Heart left ventricle (tissue), 16 donors: ENCODE results near the gene SLC7A6. TPM values are rescaled to one million over a fixed set of nuclear protein-coding genes. Genes with fewer than 3 reads are reported as not detected.

ENCODE experiments used
- ATAC-seq, 4 donors: fragments of 200-7000 bp; cut with Tn5 transposase; one replicate each; pipeline ENCODE4 v1.9.1; 2020 to 2022; ENCODE audit warnings: moderate library complexity in 4 of 4, mild to moderate bottlenecking in 3 of 4, moderate number of reproducible peaks in 1 of 4
- DNase-seq, 5 donors: peaks; one replicate each; pipeline ENCODE4 v3.0.0-alpha.2; 2020
- H3K27ac ChIP-seq, 12 donors: fragments of 200-600 bp; sonication (generic) in 4 of 12; one replicate each; pipeline versions ENCODE4 v1.5.0 to v1.8.0; 2016 to 2022; ENCODE audit warnings: mild to moderate bottlenecking in 2 of 12
- H3K27me3 ChIP-seq, 9 donors: fragments of 200-600 bp; sonication (generic) in 2 of 9; one replicate each; pipeline versions ENCODE4 v1.5.1 to v1.8.0; 2016 to 2022; ENCODE audit warnings: mild to moderate bottlenecking in 3 of 9
- H3K36me3 ChIP-seq, 9 donors: fragments of 200-600 bp; sonication (generic) in 2 of 9; one replicate each; pipeline versions ENCODE4 v1.5.0 to v1.8.0; 2018 to 2022; ENCODE audit warnings: mild to moderate bottlenecking in 2 of 9
- H3K4me1 ChIP-seq, 12 donors: fragments of 200-600 bp; sonication (generic) in 4 of 12; one replicate each; pipeline versions ENCODE4 v1.5.0 to v1.8.0; 2016 to 2022; ENCODE audit warnings: mild to moderate bottlenecking in 3 of 12
- H3K4me3 ChIP-seq, 12 donors: fragments of 200-600 bp; sonication (generic) in 4 of 12; one replicate each; pipeline versions ENCODE4 v1.5.0 to v1.8.0; 2017 to 2022; ENCODE audit warnings: mild to moderate bottlenecking in 9 of 12, moderate library complexity in 4 of 12
- H3K9me3 ChIP-seq, 12 donors: fragments of 200-600 bp; sonication (generic) in 4 of 12; one replicate each; pipeline versions ENCODE4 v1.5.0 to v1.8.0; 2016 to 2022; ENCODE audit warnings: mild to moderate bottlenecking in 1 of 12
- CTCF ChIP-seq, 12 donors: fragments of 200-600 bp; sonication (generic) in 4 of 12; IDR thresholded peaks; one replicate each; pipeline versions ENCODE4 v1.5.0 to v1.8.0; 2018 to 2022; ENCODE audit warnings: antibody characterized with exemption in 12 of 12, mild to moderate bottlenecking in 5 of 12
- POLR2A ChIP-seq, 2 donors: fragments of 450-650 bp; IDR thresholded peaks; one replicate each; pipeline ENCODE4 v1.6.1; 2017; ENCODE audit warnings: antibody characterized with exemption in 2 of 2, mild to moderate bottlenecking in 2 of 2, moderate library complexity in 2 of 2
- WGBS, 4 donors: extraction: QIAGEN DNeasy Blood & Tissue Kit in 2 of 4; methylation state at CpG; one replicate each; pipeline versions ENCODE4 v1.1.5 to v1.1.7; 2013 to 2018; 5-methylcytosine and 5-hydroxymethylcytosine counted together
- intact Hi-C, 10 donors: fragments of 100-400 bp; cut with DNase I; formaldehyde crosslinking; loops; one replicate each; pipeline versions ENCODE4 v1.11.1 to v1.14.2; 2022
- polyA plus RNA-seq, 2 donors: library from polyadenylated mRNA; stranded (reverse); fragments of 200-250 nt; gene quantifications; one replicate each; pipeline ENCODE4 v1.2.3, GENCODE V29; 2013
- total RNA-seq, 9 donors: library from RNA; depleted of rRNA in 2 of 9; stranded (reverse); fragments of >200 nt in 2 of 9; fragmentation: NEBNext Ultra II Directional in 3 of 9; extraction: Animal tissue kit (Norgen Biotek cat#: 25700) in 3 of 9; gene quantifications; one replicate each; pipeline versions ENCODE4 v1.1.0 to v1.2.4, GENCODE V29; 2016 to 2023
- donor health status: ischemic (EF 13 %, LVEDD 7.1; RV severe dilation, severe dysfunction).
- donor health status: healthy with polysubstance abuse.
- donor health status: DM: no; HTN: yes; CAD: no.
- donor health status: DM: no; HTN: no; CAD: no.
- donor health status: ischemic (EF 25% LVEDD 6.9; RV normal size, moderate dysfunction).
- donor health status: ischemic (EF 25% LVEDD 5.7; RV mildly dilated, moderate dysfunction).
- donor health status: healthy.
- donor health status: DM: yes; HTN: yes; CAD: no.
- donor health status: ischemic (EF 35%, LVEDD 5.7; RV mildly dilated, moderate dysfunction).
- donor health status: nonischemic (EF 11% LVEDD 7.7; RV severe dilation, severe dysfunction).
- donor health status: DM: yes; HTN: yes; CAD: no.
- donor health status: PGD.
- donor health status: ischemic (EF 29% LVEDD 5.4; RV normal size, mild dysfunction).
- donor health status: nonischemic (EF 23%, LVEDD 6.1; RV moderate dilation, normal function).

Gene SLC7A6
- total and polyA plus RNA-seq, 11 donors = 32.7 to 76.0 (median 45.6) TPM

GRCh38 chr16:68235108-68235886 is 29.0 kb upstream of the SLC7A6 start:
- H3K9me3 ChIP-seq = no peaks in the 10 kb centered on the region
- TF ChIP-seq POLR2A (IDR thresholded peaks at IDR 0.05) (no peak), CTCF (IDR thresholded peaks at IDR 0.05) (no peak)
- intact Hi-C loops = loop anchor here in 3 of 10 donors (10.0 kb wide), 3 partner anchors 270 to 1490 kb away; partner anchors contain the start of genes RANBP10 (in 1 of the 3), SLC12A4 (in 1 of the 3) and TSNAXIP1 (in 1 of the 3)
- peaks cover 0 to 7% (median 0%) of the 10 kb centered on the region in 9 donors for H3K27me3 ChIP-seq
- H3K4me3 ChIP-seq = peak overlapping the region in 10 of 12 donors; percentile 15 to 65 (median 35)
- WGBS, 4 donors = 61 to 66% (median 66%) methylated on average over 55 to 73 of the region's 73 CpGs
- DNase-seq = peak in 2 of 5 donors; percentile 16 to 66
- H3K4me1 ChIP-seq = peaks cover 0 to 41% (median 19%) of the 10 kb centered on the region in 12 donors
- H3K36me3 ChIP-seq = peaks cover 0 to 10% (median 0%) of the 10 kb centered on the region in 9 donors
- ATAC-seq = no peak
- H3K27ac ChIP-seq = peak overlapping the region in 1 of 12 donors; percentile 38

GRCh38 chr16:68235887-68236136 is 28.5 kb upstream of the SLC7A6 start, which contains the start of gene ESRP2:
Gene ESRP2, minus strand, starts transcription at chr16:68236127. Its CDS starts 82 bp downstream, at chr16:68236045.
- peaks cover 0 to 6% (median 0%) of the 10 kb centered on the region in 9 donors for H3K36me3 ChIP-seq
- peaks cover 0 to 41% (median 19%) of the 10 kb centered on the region in 12 donors for H3K4me1 ChIP-seq
- H3K9me3 ChIP-seq = no peaks in the 10 kb centered on the region
- peak within 1 kb of the TSS in 10 of 12 donors; percentile 67 to 93 (median 84) for H3K27ac ChIP-seq
- intact Hi-C loops = loop anchor here in 3 of 10 donors (10.0 kb wide), 3 partner anchors 271 to 1491 kb away; partner anchors contain the start of genes RANBP10 (in 1 of the 3), SLC12A4 (in 1 of the 3) and TSNAXIP1 (in 1 of the 3)
- WGBS, 4 donors = 6 to 28% (median 15%) methylated on average over 5 to 36 of the region's 36 CpGs
- peak within 1 kb of the TSS; percentile 33 to 74 (median 62) for H3K4me3 ChIP-seq
- H3K27me3 ChIP-seq = peaks cover 0 to 7% (median 0%) of the 10 kb centered on the region in 9 donors
- peak in 1 of 5 donors; percentile 22 for DNase-seq
- no peak for ATAC-seq
- TF ChIP-seq CTCF (IDR thresholded peaks at IDR 0.05) (no peak), POLR2A (IDR thresholded peaks at IDR 0.05) (no peak)

GRCh38 chr16:68236137-68236825 is 28.0 kb upstream of the SLC7A6 start:
- Histone ChIP-seq H3K4me1 (peaks cover 0 to 41% (median 19%) of the 10 kb centered on the region in 12 donors), H3K4me3 (peak overlapping the region in 10 of 12 donors; percentile 15 to 74 (median 50)), H3K36me3 (peaks cover 0 to 2% (median 0%) of the 10 kb centered on the region in 9 donors), H3K27me3 (peaks cover 0 to 7% (median 0%) of the 10 kb centered on the region in 9 donors), H3K9me3 (no peaks in the 10 kb centered on the region), H3K27ac (peak overlapping the region in 6 of 12 donors; percentile 38 to 92 (median 84))
- peak in 3 of 5 donors; percentile 39 to 76 (median 40) for DNase-seq
- WGBS, 4 donors = 25 to 46% (median 33%) methylated on average over 29 to 45 of the region's 45 CpGs
- peak in 1 of 4 donors; percentile 0 for ATAC-seq
- intact Hi-C loops = loop anchor here in 3 of 10 donors (10.0 kb wide), 3 partner anchors 271 to 1491 kb away; partner anchors contain the start of genes RANBP10 (in 1 of the 3), SLC12A4 (in 1 of the 3) and TSNAXIP1 (in 1 of the 3)
- TF ChIP-seq POLR2A (IDR thresholded peaks at IDR 0.05) = no peak
- TF ChIP-seq CTCF (IDR thresholded peaks at IDR 0.05) = no peak
